ENCODE data around the gene SPACA4.

Gene SPACA4

GRCh38 chr19:48596679-48597465 is 9.7 kb upstream of the SPACA4 start:
- H3K27ac ChIP-seq, result no peak overlapping the region
- TF ChIP-seq ZFX (IDR thresholded peaks at IDR 0.05; ENCODE audit: borderline replicate concordance) (no peak), CTCF (IDR thresholded peaks at IDR 0.05) (no peak)

GRCh38 chr19:48598996-48599700 is 7.4 kb upstream of the SPACA4 start:
- no peak for TF ChIP-seq CTCF (IDR thresholded peaks at IDR 0.05)
- no peak overlapping the region for H3K27ac ChIP-seq

GRCh38 chr19:48600679-48601417 is 5.7 kb upstream of the SPACA4 start:
- no peak for TF ChIP-seq CTCF (IDR thresholded peaks at IDR 0.05)
- H3K27ac ChIP-seq, result no peak overlapping the region

GRCh38 chr19:48603001-48603400 is 3.5 kb upstream of the SPACA4 start:
- TF ChIP-seq CTCF (IDR thresholded peaks at IDR 0.05) (no peak), ZFX (IDR thresholded peaks at IDR 0.05; ENCODE audit: borderline replicate concordance) (no peak)
- H3K27ac ChIP-seq, result no peak overlapping the region

GRCh38 chr19:48603449-48603848 is 3.1 kb upstream of the SPACA4 start:
- TF ChIP-seq CTCF (IDR thresholded peaks at IDR 0.05), result no peak
- no peak for TF ChIP-seq ZFX (IDR thresholded peaks at IDR 0.05; ENCODE audit: borderline replicate concordance)
- H3K27ac ChIP-seq, result no peak overlapping the region

- no peak for TF ChIP-seq ZFX (IDR thresholded peaks at IDR 0.05; ENCODE audit: borderline replicate concordance)
- TF ChIP-seq CTCF (IDR thresholded peaks at IDR 0.05), result no peak
Observed at GRCh38 chr19:48603850-48604249, 2.7 kb upstream of the SPACA4 start.

GRCh38 chr19:48607359-48607755 is 815 bp downstream of the SPACA4 start:
- TF ChIP-seq ZFX (IDR thresholded peaks at IDR 0.05; ENCODE audit: borderline replicate concordance) (no peak), CTCF (IDR thresholded peaks at IDR 0.05) (no peak)
- H3K27ac ChIP-seq, result no peak overlapping the region

More at GRCh38 chr19:48603850-48604249, 2.7 kb upstream of the SPACA4 start:
- H3K27ac ChIP-seq, result no peak overlapping the region
